HCT116 (cell line): ENCODE data around the gene GLCE. TPM values are rescaled to one million over a fixed set of nuclear protein-coding genes. Genes with fewer than 3 reads are reported as not detected.

ENCODE experiments used
- ATAC-seq: fragments of 200-7000 bp; cut with Tn5 transposase; 2 replicates; pipeline ENCODE4 v1.9.1; 2020; ENCODE audit warnings: mild to moderate bottlenecking, moderate library complexity
- BruUV-seq: library from RNA; stranded (reverse); fragments of 400-500 nt; replicated peaks from 2 replicates; lab custom pipeline; 2021; lab: Mats Ljungman, UMichigan
- CTCF ChIA-PET: fragments of 300-600 bp; sonication (Branson Sonifier 250); formaldehyde crosslinking; loops from one replicate; lab custom pipeline; 2021; ENCODE audit warnings: antibody characterized with exemption; lab: Charles Lee
- POLR2A ChIA-PET: fragments of 300-600, 350-600 bp; sonication (Branson Sonifier 250); formaldehyde crosslinking; loops from one replicate; lab custom pipeline; 2021; ENCODE audit warnings: antibody characterized with exemption; lab: Charles Lee
- RAD21 ChIA-PET, 2 experiments: fragments of 300-600 bp; sonication (Branson Sonifier 250); formaldehyde crosslinking; loops; one replicate each; lab custom pipeline; 2023; ENCODE audit warnings: low total read pairs in 2 of 2; ENCODE audit not compliant: uncharacterized antibody in 2 of 2, unreplicated experiment in 2 of 2, low non-redundant PET in 1 of 2; lab: Charles Lee
- DNase-seq: peaks from one replicate; pipeline ENCODE4 v3.0.0-alpha.2; 2010; ENCODE audit warnings: low read depth, low spot score
- H2AFZ ChIP-seq: fragments of 200-600 bp; shearing (Covaris generic), sonication (generic); 2 replicates; pipeline ENCODE4 v1.6.1; 2017; ENCODE audit warnings: low read depth, mixed run types, mixed read lengths, antibody characterized with exemption, low read length; ENCODE audit not compliant: poor library complexity, severe bottlenecking
- H3K27ac ChIP-seq: 2 replicates; pipeline ENCODE4 v1.5.1; 2012; ENCODE audit warnings: low read depth, low read length
- H3K27me3 ChIP-seq: fragments of 200-600 bp; sonication (generic); 2 replicates; pipeline ENCODE4 v1.6.1; 2016; ENCODE audit warnings: mixed run types, low read length, mixed read lengths; ENCODE audit not compliant: insufficient read depth
- H3K36me3 ChIP-seq, 2 experiments: fragments of 200-500 bp in 1 of 2; fragments of 200-600 bp in 1 of 2; sonication (Bioruptor generic) in 1 of 2; sonication (generic) in 1 of 2; 2 replicates each; pipeline versions ENCODE4 v1.5.1 to v1.6.1; 2014 to 2016; ENCODE audit warnings: low read length in 2 of 2, inconsistent platforms in 1 of 2, mixed read lengths in 1 of 2, mixed run types in 1 of 2; ENCODE audit not compliant: insufficient read depth in 2 of 2, control insufficient read depth in 1 of 2
- H3K4me1 ChIP-seq, 2 experiments: fragments of 200-600 bp in 1 of 2; sonication (generic) in 1 of 2; 2 replicates each; pipeline versions ENCODE4 v1.5.1 to v1.6.1; 2012 to 2017; ENCODE audit warnings: low read length in 2 of 2, inconsistent platforms in 1 of 2, mild to moderate bottlenecking in 1 of 2, mixed read lengths in 1 of 2, mixed run types in 1 of 2, moderate library complexity in 1 of 2; ENCODE audit not compliant: insufficient read depth in 2 of 2, control insufficient read depth in 1 of 2
- H3K4me2 ChIP-seq: fragments of 200-600 bp; sonication (generic); 2 replicates; pipeline ENCODE4 v1.6.1; 2017; ENCODE audit warnings: mixed run types, low read length, mixed read lengths
- H3K4me3 ChIP-seq, 2 experiments: fragments of 200-600 bp in 1 of 2; sonication (generic) in 1 of 2; replicated peaks in 1 of 2; 2 replicates each; pipeline ENCODE4 v1.5.1; 2011 to 2016; ENCODE audit warnings: low read length in 2 of 2, control low read depth in 1 of 2, low read depth in 1 of 2, mild to moderate bottlenecking in 1 of 2, mixed read lengths in 1 of 2, mixed run types in 1 of 2
- H3K79me2 ChIP-seq: fragments of 200-600 bp; sonication (generic); 2 replicates; pipeline ENCODE4 v1.6.1; 2017; ENCODE audit warnings: mild to moderate bottlenecking, mixed run types, low read length, moderate library complexity, mixed read lengths; ENCODE audit not compliant: insufficient read depth
- H3K9ac ChIP-seq: fragments of 200-600 bp; sonication (generic); 2 replicates; pipeline ENCODE4 v1.6.1; 2016; ENCODE audit warnings: low read length, mixed read lengths
- H3K9me2 ChIP-seq: fragments of 200-600 bp; sonication (generic), shearing (Covaris generic); 2 replicates; pipeline ENCODE4 v1.6.1; 2017; ENCODE audit warnings: mixed run types, mild to moderate bottlenecking, moderate library complexity; ENCODE audit not compliant: insufficient read depth
- H3K9me3 ChIP-seq, 2 experiments: fragments of 200-500 bp in 1 of 2; fragments of 200-600 bp in 1 of 2; sonication (Bioruptor generic) in 1 of 2; sonication (generic) in 1 of 2; 2 replicates each; pipeline ENCODE4 v1.6.1; 2014 to 2017; ENCODE audit warnings: low read length in 2 of 2, mixed read lengths in 2 of 2, inconsistent platforms in 1 of 2, low read depth in 1 of 2, mild to moderate bottlenecking in 1 of 2, mixed run types in 1 of 2, moderate library complexity in 1 of 2; ENCODE audit not compliant: control insufficient read depth in 1 of 2, insufficient read depth in 1 of 2
- H4K20me1 ChIP-seq: fragments of 200-600 bp; sonication (generic), shearing (Covaris generic); 2 replicates; pipeline ENCODE4 v1.6.1; 2017; ENCODE audit warnings: mixed run types, mild to moderate bottlenecking, moderate library complexity; ENCODE audit not compliant: insufficient read depth
- REST ChIP-seq: IDR thresholded peaks from 2 replicates; pipeline ENCODE4 v1.6.1; 2012; ENCODE audit warnings: low read depth
- intact Hi-C: fragments of 100-400 bp; cut with micrococcal nuclease; formaldehyde crosslinking; loops from 2 replicates; pipeline ENCODE4 v1.10.0; 2022
- total RNA-seq: library from RNA; stranded (reverse); gene quantifications from one replicate; pipeline ENCODE4 v1.2.1, GENCODE V29; 2021; ENCODE audit not compliant: unreplicated experiment

The GLCE gene
- total RNA-seq, 1 experiment from 2014 or later: 22.2 TPM

- CTCF ChIA-PET: no interaction called here
These were observed 28.8 kb upstream of the GLCE start for GRCh38 chr15:69131362-69132220.

More at GRCh38 chr15:69131362-69132220, 28.8 kb upstream of the GLCE start:
- H4K20me1 ChIP-seq: no peaks in the 10 kb centered on the region
- H3K27ac ChIP-seq: no peak overlapping the region
- no peak for TF ChIP-seq REST
- no TSS peak for BruUV-seq
- no peaks in the 10 kb centered on the region for H3K36me3 ChIP-seq
- RAD21 ChIA-PET: no interaction called here
- ATAC-seq: no peak
- H3K9ac ChIP-seq: no peak overlapping the region
- H3K79me2 ChIP-seq: no peaks in the 10 kb centered on the region
- no peaks in the 10 kb centered on the region for H3K27me3 ChIP-seq
- POLR2A ChIA-PET: no interaction called here
- no peaks in the 10 kb centered on the region for H3K9me3 ChIP-seq
- H3K4me2 ChIP-seq: no peak overlapping the region
- no peak overlapping the region for H2AFZ ChIP-seq
- no peaks in the 10 kb centered on the region for H3K9me2 ChIP-seq
- DNase-seq: no peak
- H3K4me3 ChIP-seq: no peak overlapping the region
- intact Hi-C loops: no loop called here
- H3K4me1 ChIP-seq: no peaks in the 10 kb centered on the region
